HG03575 (cell line): ENCODE results near the gene FBXL20.

Experiments used
- ATAC-seq: cut with Tn5 transposase; IDR thresholded peaks from one replicate; pipeline ENCODE4 v1.9.1; 2021; ENCODE audit not compliant: unreplicated experiment, insufficient number of reproducible peaks, low FRiP score; ENCODE audit errors: extremely low read depth

Gene FBXL20

DNA sequence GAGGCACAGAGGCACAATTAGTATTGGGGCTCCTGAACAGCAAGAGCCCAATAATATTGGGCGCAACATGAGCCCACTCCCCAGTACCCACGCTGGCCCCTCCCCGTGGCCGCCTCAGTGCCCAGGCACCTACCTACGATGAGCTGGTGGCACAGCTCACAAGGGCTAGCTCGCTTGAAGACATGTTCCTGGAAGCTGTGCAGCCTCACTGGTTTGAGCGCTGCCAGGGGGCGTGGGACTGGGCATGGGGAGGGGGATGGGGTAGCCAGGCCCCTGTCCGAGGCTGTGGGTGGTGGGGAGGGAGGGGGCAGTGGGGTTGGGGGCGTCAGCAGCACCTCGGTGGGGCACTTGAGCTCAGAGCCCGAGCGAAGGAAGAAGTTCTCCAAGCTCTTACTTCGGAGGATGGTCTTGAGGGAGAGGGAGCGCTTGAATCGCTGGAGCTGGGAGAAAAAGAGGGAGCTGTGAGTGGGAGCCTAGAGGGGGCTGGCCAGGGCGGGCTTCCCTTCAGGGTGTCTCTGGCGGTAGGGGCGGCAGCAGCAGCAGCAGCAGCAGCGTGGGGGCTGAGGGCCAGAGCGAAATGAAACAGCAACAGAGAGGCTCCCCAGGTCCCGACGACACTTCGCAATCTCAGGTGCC, 183.6 kb downstream of the FBXL20 start:
- no peak for ATAC-seq

DNA sequence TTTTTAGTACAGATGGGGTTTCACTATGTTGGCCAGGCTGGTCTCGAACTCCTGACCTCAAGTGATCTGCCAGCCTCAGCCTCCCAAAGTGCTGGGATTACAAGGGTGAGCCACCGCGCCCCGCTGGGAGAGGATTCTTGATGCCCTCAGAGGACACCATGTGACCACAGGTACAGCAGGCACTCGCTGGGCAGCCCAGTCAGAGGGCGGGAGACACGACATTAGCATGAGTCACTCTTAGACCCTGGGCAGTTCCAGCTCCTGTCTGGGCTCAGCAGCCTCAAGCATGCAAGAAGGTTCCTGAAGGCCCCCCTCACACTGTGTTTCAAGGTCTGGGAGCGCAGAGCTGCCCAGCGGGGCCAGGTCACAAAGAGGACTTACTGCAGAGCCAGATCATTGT, 187.6 kb downstream of the FBXL20 start:
- ATAC-seq = no peak

DNA sequence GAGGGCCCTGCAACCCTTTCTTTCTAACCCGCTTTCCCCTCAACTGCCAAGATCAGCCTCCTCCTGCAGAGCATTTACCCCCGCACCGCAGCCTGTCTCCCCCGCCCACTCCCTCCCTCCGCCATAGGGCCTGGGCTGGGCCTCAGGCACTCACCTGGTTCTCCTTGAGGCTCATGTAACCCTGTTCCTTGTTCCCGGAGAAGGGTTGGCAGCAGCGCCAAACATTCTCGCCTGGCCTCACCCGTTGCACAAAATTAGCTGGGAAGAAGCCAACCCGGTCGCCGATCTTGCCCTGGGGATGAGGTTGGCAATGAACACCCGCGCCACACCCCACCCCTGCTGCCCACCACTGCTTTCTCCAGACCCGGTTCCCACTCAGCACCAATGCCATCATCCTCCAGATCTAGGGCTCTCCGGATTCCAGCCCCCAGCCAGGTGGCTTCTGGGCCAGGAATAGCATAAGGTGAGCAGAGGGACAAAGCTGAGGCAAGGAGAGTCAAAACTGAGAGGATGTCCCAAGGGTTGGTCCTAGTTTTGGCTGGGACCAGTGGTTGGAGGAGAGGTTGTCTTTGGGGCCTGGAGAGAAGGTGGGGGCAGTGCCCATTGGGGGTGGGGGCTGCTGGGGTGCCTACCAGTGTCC, 188.5 kb downstream of the FBXL20 start:
- ATAC-seq = no peak

DNA sequence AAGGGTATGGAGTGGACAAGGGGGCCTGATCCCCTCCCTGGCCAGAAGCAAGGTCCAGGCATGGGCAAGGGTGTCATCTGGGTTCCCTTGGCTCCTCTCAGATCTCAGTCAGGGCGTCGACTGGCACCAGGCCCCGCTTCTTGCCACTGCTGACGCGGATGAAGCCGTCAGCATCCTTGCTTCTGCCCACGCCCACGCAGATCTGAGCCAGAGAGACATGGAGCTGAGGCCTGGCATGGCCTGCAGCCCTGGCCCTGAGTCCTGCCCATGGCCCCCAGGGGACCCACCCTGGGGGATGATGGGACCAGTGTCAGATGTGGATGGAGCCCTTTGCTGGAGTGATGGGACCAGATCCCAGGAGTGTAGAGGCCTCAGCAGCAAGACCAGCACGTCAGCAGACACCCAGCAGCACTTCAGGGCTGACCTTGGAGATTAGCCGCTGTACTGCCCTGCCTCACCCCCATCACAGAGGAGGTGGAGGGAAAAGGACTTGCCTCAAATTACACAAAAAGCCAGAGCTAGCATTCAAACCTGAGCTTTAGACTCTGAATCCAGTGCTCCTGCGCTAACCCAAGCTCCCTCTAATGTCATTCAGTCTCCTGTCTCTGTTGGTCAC, 189.1 kb downstream of the FBXL20 start:
- ATAC-seq = no peak

DNA sequence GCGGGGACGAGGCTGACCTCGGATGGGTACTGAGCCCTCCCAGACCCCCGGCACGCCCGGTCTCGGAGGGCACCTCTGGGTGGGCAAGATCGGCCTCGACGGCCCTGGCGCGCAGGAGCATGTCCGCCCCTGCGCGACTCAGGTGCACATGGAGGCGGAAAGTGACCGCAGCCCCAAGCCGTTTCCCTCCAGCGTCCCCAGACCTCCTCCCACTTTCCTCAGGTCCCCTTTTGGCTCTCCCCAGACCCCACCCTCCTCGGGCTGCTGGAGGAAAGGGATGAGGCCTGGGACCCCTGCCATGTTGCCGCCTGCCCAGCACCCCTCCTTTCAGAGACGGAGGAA, 191.4 kb downstream of the FBXL20 start:
- ATAC-seq = no peak

DNA sequence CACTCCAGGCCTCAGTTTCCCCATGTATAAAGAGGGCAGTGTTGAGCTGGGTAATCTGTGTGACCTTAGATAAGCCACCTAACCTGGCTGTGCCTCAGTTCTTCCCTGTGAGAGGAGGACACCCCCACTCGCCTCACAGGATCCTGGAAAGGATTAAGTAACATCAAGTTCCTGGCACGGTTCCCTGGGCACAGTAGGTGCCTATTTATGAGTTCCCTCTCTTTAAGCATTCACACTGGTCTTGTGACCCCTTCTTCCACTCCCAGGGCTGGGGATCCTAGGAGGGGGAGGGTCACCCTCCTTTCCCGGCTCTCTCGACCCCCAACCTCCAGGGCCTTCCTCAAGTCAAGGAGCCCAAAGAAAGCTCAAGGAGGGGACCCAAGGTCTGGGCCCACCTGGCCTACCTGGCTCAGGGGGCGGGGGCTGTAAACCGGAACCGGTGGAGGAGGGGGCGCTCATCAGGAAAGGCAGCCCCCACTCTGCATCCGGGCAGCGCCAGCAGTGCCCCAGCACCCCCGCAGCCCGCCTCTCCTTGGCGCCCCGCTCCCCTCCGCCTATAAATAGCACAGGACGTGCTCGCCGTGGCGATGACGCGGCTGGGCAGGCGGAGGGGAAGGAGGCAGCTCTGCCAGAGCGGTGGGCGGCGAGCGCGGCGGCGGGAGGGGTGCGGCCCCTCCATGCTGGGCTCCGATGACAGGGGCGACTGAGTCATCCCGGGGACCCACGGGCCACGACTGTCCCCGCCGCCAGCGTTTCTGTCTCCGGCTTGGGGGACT, 191.9 kb downstream of the FBXL20 start:
- no peak for ATAC-seq

DNA sequence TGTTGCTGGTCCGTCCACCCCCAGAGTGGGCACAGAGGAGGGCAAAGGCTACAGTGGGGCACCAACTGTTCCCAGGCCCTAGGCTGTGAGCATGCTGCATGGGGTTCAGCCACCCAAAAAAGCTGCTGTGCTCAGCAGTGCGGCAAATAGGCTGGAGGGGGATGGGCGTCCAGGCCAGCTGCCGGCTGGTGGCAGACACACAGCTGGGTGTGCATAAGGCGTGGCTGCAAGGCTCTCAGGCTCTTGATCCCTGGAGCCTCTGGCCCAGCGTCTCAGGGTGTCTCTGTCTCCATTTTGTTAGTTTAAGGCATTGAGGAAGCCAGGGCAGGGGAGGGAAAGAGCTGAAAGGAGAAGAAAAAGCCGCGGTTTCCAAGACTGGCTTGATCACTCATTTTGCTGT, 192.5 kb downstream of the FBXL20 start:
- no peak for ATAC-seq

DNA sequence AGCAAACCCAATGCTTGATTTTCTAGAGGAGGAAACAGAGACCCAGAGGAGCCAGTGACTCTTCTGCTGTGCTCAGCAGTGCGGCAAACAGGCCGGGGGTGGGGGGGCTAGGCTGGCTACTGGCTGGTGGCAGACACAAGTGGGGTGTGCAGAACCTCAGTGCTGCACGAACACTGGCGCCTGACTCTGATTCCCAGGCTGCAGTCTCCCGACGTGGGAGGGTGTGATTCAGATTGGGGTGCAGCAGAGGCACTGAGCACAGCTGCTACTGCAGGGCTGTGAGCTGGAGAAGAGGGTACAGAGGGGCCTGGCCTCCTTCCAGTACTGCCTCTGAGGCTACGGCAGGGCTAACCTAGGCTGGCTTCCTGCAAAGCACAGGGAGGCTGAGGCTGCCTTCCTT, 193.3 kb downstream of the FBXL20 start:
- ATAC-seq = no peak

DNA sequence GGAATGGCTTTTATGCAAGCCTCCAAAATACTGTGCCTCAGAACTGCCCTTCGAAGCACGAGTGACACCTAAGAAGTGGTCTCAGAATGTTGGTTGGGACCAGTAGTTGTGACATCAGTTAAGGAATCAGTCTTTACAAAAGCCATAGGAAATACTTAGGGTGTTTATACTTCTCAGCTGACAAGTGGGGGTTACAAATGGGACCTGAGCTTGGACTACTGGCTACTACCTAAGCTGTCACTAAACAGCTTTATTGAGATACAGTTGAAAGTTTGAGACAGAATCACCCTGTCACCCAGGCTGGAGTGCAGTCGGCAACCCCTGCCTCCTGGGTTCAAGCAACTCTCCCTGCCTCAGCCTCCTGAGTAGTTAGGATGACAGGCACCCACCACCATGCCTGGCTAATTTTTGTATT, 196.3 kb downstream of the FBXL20 start:
- ATAC-seq = no peak

DNA sequence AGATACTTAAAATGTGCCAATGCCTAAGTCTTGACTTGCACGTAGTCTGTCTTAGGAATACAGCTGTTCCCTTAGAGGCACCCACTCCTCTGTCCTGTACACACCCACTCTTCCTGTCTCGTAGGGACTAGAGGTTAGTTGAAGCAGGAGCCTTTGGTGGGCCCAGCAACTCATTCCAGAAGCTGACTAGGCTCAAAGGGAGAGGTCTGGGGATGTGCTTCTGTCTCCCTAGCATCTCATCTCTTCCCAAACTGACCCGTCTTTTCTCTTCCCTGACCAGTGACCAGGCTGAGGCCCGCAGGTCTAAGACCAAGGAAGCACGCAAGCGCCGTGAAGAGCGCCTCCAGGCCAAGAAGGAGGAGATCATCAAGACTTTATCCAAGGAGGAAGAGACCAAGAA, 197.2 kb downstream of the FBXL20 start:
- ATAC-seq = no peak
